IPS-11a (cell line): ENCODE measurements around the gene ATXN1.
"Not testable (repeated sequence)": the region's sequence is repeated elsewhere in the genome, so short reads cannot be mapped to it uniquely, and the experiment has no call there.

Experiments used
- H3K4me3 ChIP-seq: one replicate; pipeline ENCODE4 v1.5.1; 2013; ENCODE audit warnings: low read depth, low read length, control low read depth

Gene ATXN1

GRCh38 chr6:16269442-16270070 is 491.7 kb downstream of the ATXN1 start:
- not testable (repeated sequence) for H3K4me3 ChIP-seq

- H3K4me3 ChIP-seq = no peak overlapping the region
These were observed 493.6 kb downstream of the ATXN1 start for GRCh38 chr6:16267428-16268263.

- no peak overlapping the region for H3K4me3 ChIP-seq
These were observed 495.6 kb downstream of the ATXN1 start for GRCh38 chr6:16265351-16266341.

- no peak overlapping the region for H3K4me3 ChIP-seq
These were observed 496.5 kb downstream of the ATXN1 start for GRCh38 chr6:16264785-16265184.

GRCh38 chr6:16263464-16264099 is 497.7 kb downstream of the ATXN1 start:
- not testable (repeated sequence) for H3K4me3 ChIP-seq

- H3K4me3 ChIP-seq = not testable (repeated sequence)
These were observed 498.5 kb downstream of the ATXN1 start for GRCh38 chr6:16262773-16263172.

GRCh38 chr6:16260602-16261001 is 500.7 kb downstream of the ATXN1 start:
- not testable (repeated sequence) for H3K4me3 ChIP-seq

- H3K4me3 ChIP-seq = not testable (repeated sequence)
These were observed 501.7 kb downstream of the ATXN1 start for GRCh38 chr6:16259604-16260003.

GRCh38 chr6:16258709-16259075 is 502.6 kb downstream of the ATXN1 start:
- H3K4me3 ChIP-seq = no peak overlapping the region

- no peak overlapping the region for H3K4me3 ChIP-seq
These were observed 503.1 kb downstream of the ATXN1 start for GRCh38 chr6:16257999-16258708.

GRCh38 chr6:16256781-16257180 is 504.5 kb downstream of the ATXN1 start:
- no peak overlapping the region for H3K4me3 ChIP-seq

- no peak overlapping the region for H3K4me3 ChIP-seq
These were observed 506.7 kb downstream of the ATXN1 start for GRCh38 chr6:16254535-16254934.

- H3K4me3 ChIP-seq = no peak overlapping the region
These were observed 507.7 kb downstream of the ATXN1 start for GRCh38 chr6:16253399-16254144.

GRCh38 chr6:16252686-16253299 is 508.5 kb downstream of the ATXN1 start:
- no peak overlapping the region for H3K4me3 ChIP-seq

GRCh38 chr6:16251706-16252105 is 509.6 kb downstream of the ATXN1 start:
- no peak overlapping the region for H3K4me3 ChIP-seq

- H3K4me3 ChIP-seq = no peak overlapping the region
These were observed 511.3 kb downstream of the ATXN1 start for GRCh38 chr6:16249971-16250370.
